Measurements from ENCODE around the gene ADAMTS7. TPM values are rescaled to one million over a fixed set of nuclear protein-coding genes. Genes with fewer than 3 reads are reported as not detected.
"Not testable (repeated sequence)": the region's sequence is repeated elsewhere in the genome, so short reads cannot be mapped to it uniquely, and the experiment has no call there.

Gene ADAMTS7
- total RNA-seq, 1 donor from 2014 or later, result 25.5 TPM

- no peaks in the 10 kb centered on the region for H3K4me1 Mint-ChIP-seq (ENCODE audit: low read depth, unreplicated experiment)
- FAIRE-seq (no peak), DNase-seq (ENCODE audit: low read depth) (no peak)
- no peak overlapping the region for H3K27ac ChIP-seq (ENCODE audit: low read depth, low read length)
- H3K9me3 Mint-ChIP-seq (ENCODE audit: unreplicated experiment), result no peaks in the 10 kb centered on the region
- H4K20me1 ChIP-seq (ENCODE audit: insufficient read depth, low read length), result no peaks in the 10 kb centered on the region
- H3K4me3 ChIP-seq (ENCODE audit: insufficient read depth, low read depth, low read length), result no peak overlapping the region
- H3K4me1 ChIP-seq (ENCODE audit: insufficient read depth, low read length), result no peaks in the 10 kb centered on the region
- TF ChIP-seq EZH2 (IDR thresholded peaks at IDR 0.05; ENCODE audit: insufficient read depth, low read length), result no peak
- no peak for TF ChIP-seq CTCF (IDR thresholded peaks at IDR 0.05; ENCODE audit: insufficient read depth, low read depth, low read length)
- H3K36me3 ChIP-seq (ENCODE audit: insufficient read depth, low read length), result no peaks in the 10 kb centered on the region
- H3K27ac Mint-ChIP-seq (ENCODE audit: unreplicated experiment), result no peak overlapping the region
- H3K36me3 Mint-ChIP-seq (ENCODE audit: low read depth, unreplicated experiment), result no peaks in the 10 kb centered on the region
- no peak overlapping the region for H3K4me3 Mint-ChIP-seq (ENCODE audit: unreplicated experiment)
- H3K9ac ChIP-seq (ENCODE audit: low read length), result no peak overlapping the region
- H3K27me3 ChIP-seq (ENCODE audit: insufficient read depth, low read length), result no peaks in the 10 kb centered on the region
- H2AFZ ChIP-seq (ENCODE audit: low read depth, low read length), result no peak overlapping the region
- H3K4me2 ChIP-seq (ENCODE audit: low read length), result no peak overlapping the region
- peaks cover 2% of the 10 kb centered on the region for H3K27me3 Mint-ChIP-seq (ENCODE audit: low read depth, unreplicated experiment)
- H3K9me3 ChIP-seq (ENCODE audit: insufficient read depth, low read depth, low read length), result no peaks in the 10 kb centered on the region
- no peaks in the 10 kb centered on the region for H3K79me2 ChIP-seq (ENCODE audit: insufficient read depth, low read length)
These were observed 38.5 kb downstream of the ADAMTS7 start for GRCh38 chr15:78772738-78773137.

- H2AFZ ChIP-seq (ENCODE audit: low read depth, low read length); H3K27me3 Mint-ChIP-seq (ENCODE audit: low read depth, unreplicated experiment); H3K79me2 ChIP-seq (ENCODE audit: insufficient read depth, low read length); FAIRE-seq; H3K27me3 ChIP-seq (ENCODE audit: insufficient read depth, low read length); DNase-seq (ENCODE audit: low read depth); H3K4me2 ChIP-seq (ENCODE audit: low read length); H3K9ac ChIP-seq (ENCODE audit: low read length); H3K27ac Mint-ChIP-seq (ENCODE audit: unreplicated experiment); H3K9me3 ChIP-seq (ENCODE audit: insufficient read depth, low read depth, low read length); H3K4me1 ChIP-seq (ENCODE audit: insufficient read depth, low read length); H3K36me3 Mint-ChIP-seq (ENCODE audit: low read depth, unreplicated experiment); H3K4me3 ChIP-seq (ENCODE audit: insufficient read depth, low read depth, low read length); H3K9me3 Mint-ChIP-seq (ENCODE audit: unreplicated experiment); H3K4me3 Mint-ChIP-seq (ENCODE audit: unreplicated experiment); H3K36me3 ChIP-seq (ENCODE audit: insufficient read depth, low read length); H3K4me1 Mint-ChIP-seq (ENCODE audit: low read depth, unreplicated experiment); H3K27ac ChIP-seq (ENCODE audit: low read depth, low read length); H4K20me1 ChIP-seq (ENCODE audit: insufficient read depth, low read length): not testable (repeated sequence)
These were observed 39.7 kb downstream of the ADAMTS7 start for GRCh38 chr15:78771436-78772000.

DNA sequence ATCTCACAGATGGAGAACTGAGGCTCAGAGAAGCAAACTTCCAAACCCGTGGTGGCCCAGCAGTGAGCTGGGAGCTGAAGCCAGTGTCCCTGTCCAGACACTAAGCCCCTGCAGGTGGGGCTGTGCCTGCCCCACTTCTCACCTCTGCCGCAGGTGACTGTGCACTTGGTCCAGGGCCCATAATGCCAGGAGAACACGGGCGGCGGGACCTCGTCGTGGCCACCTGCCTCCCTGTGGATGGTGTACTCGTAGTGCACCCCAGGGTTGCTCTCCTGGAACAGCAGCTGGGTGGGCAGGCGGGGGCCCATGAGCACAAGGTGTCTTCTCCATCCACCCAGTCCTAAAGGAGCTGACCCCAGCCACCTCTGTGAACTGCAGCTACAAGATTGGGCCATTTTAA, 40.2 kb downstream of the ADAMTS7 start:
- H3K27me3 Mint-ChIP-seq (ENCODE audit: low read depth, unreplicated experiment); H3K36me3 Mint-ChIP-seq (ENCODE audit: low read depth, unreplicated experiment); H3K27ac ChIP-seq (ENCODE audit: low read depth, low read length); H3K4me2 ChIP-seq (ENCODE audit: low read length); H3K9me3 ChIP-seq (ENCODE audit: insufficient read depth, low read depth, low read length); H3K4me1 ChIP-seq (ENCODE audit: insufficient read depth, low read length); H3K9me3 Mint-ChIP-seq (ENCODE audit: unreplicated experiment); H3K4me3 ChIP-seq (ENCODE audit: insufficient read depth, low read depth, low read length); H3K27ac Mint-ChIP-seq (ENCODE audit: unreplicated experiment); H3K36me3 ChIP-seq (ENCODE audit: insufficient read depth, low read length); H3K4me1 Mint-ChIP-seq (ENCODE audit: low read depth, unreplicated experiment); H3K4me3 Mint-ChIP-seq (ENCODE audit: unreplicated experiment); H2AFZ ChIP-seq (ENCODE audit: low read depth, low read length); H3K27me3 ChIP-seq (ENCODE audit: insufficient read depth, low read length); DNase-seq (ENCODE audit: low read depth); H4K20me1 ChIP-seq (ENCODE audit: insufficient read depth, low read length); H3K79me2 ChIP-seq (ENCODE audit: insufficient read depth, low read length); FAIRE-seq; H3K9ac ChIP-seq (ENCODE audit: low read length): not testable (repeated sequence)

GRCh38 chr15:78769473-78770225, 41.6 kb downstream of the ADAMTS7 start:
- not testable (repeated sequence) for H3K36me3 ChIP-seq (ENCODE audit: insufficient read depth, low read length); H3K4me1 ChIP-seq (ENCODE audit: insufficient read depth, low read length); H3K27me3 Mint-ChIP-seq (ENCODE audit: low read depth, unreplicated experiment); H3K4me1 Mint-ChIP-seq (ENCODE audit: low read depth, unreplicated experiment); H4K20me1 ChIP-seq (ENCODE audit: insufficient read depth, low read length); H3K4me2 ChIP-seq (ENCODE audit: low read length); H3K27ac Mint-ChIP-seq (ENCODE audit: unreplicated experiment); H3K36me3 Mint-ChIP-seq (ENCODE audit: low read depth, unreplicated experiment); H3K9ac ChIP-seq (ENCODE audit: low read length); H3K27me3 ChIP-seq (ENCODE audit: insufficient read depth, low read length); H3K4me3 ChIP-seq (ENCODE audit: insufficient read depth, low read depth, low read length); H3K9me3 ChIP-seq (ENCODE audit: insufficient read depth, low read depth, low read length); H3K27ac ChIP-seq (ENCODE audit: low read depth, low read length); H3K9me3 Mint-ChIP-seq (ENCODE audit: unreplicated experiment); FAIRE-seq; H3K79me2 ChIP-seq (ENCODE audit: insufficient read depth, low read length); H2AFZ ChIP-seq (ENCODE audit: low read depth, low read length); H3K4me3 Mint-ChIP-seq (ENCODE audit: unreplicated experiment); DNase-seq (ENCODE audit: low read depth)
